Activated naive CD4-positive, alpha-beta T cell treated with Interleukin-2 at 50 U/mL for 16 hours (primary cell): ENCODE measurements around the gene FIS1.

Experiments
- DNase-seq: peaks from one replicate; pipeline ENCODE4 v3.0.0-alpha.2; 2020

FIS1 gene

DNA sequence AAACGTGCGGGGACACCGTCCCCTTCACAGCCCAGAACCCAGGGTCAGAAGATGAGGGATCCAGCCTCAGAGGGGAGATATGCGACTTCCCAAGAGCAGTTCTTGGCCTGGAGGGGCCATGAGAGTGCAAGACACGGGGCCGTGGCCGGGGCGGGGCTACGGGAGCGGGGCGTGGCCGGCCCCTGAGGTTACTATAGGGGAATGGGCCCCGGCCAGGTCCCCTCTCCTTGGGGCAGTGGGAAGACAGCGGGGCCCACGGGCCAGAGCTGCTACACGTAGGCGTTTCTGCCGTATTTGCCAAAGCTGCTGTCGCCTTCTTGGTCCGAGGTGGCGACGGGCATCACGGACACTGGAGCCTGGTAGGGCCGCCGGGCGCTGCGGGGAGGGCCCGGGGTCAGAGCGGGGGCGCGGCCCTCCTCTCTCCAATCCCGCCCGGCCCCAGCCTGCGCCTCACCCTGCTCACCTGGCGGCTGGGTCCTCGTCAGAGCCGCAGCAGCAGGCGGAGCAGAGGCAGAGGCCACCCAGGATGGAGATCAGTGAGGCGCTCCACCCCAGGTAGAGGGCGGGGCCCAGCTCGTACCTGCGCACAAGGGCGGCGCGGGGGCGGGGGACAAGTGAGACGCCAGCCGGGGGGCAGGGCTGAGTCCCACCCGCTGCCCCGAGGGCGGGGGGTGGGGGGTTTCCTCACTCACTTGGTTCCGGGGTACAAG is 12.6 kb downstream of the FIS1 start:
- no peak for DNase-seq

DNA sequence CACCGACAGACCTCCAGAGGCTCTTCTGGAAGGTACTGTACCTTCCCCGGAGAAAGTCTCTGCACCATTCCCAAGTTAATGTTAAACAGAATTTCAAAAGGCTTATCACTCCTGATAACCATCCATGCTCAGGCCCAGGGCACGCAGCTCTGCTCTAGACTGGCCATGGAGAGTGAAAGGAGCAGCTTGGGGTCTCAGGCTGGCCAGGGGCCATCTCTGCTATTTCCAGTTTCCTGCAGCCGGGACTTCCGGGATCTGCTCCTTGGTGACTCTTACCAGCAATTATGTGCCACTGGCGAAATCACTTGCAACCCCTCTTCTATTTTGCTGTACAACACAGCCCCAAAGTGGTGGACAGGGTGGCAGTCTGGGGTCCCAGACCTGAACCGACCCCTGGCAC is 13.2 kb downstream of the FIS1 start:
- no peak for DNase-seq

- no peak for DNase-seq
These were observed 18.2 kb downstream of the FIS1 start for GRCh38 chr7:101226721-101227120.

DNA sequence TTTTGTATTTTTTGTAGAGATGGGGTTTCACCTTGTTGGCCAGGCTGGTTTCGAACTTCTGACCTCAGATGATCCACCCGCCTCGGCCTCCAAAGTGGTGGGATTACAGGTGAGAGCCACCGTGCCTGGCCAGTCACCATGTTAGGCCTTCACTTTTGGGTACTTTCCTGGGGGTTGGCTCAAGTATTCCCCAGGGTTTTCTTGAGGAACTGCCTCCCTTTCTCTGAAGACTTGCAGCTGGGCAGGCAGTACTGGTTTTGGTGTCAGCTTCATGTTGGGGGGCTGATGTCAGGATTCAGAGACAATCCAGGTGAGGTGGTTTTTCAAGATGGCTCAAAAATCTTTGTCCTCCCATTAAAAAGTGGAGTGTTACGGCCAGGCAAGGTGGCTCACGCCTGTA is 19.2 kb downstream of the FIS1 start:
- no peak for DNase-seq

DNA sequence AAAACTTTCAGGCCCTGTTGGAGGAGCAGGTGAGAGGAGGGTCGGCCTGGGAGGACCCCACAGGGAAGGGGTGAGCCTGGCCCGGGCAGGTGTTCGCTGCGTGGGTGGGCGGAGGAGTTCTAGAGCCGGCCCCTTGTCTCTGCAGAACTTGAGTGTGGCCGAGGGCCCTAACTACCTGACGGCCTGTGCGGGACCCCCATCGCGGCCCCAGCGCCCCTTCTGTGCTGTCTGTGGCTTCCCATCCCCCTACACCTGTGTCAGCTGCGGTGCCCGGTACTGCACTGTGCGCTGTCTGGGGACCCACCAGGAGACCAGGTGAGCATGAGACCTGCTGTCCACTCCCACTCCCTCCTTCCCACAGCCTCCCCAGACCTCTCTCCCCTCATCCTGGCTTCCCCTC is 21.4 kb downstream of the FIS1 start:
- no peak for DNase-seq

DNA sequence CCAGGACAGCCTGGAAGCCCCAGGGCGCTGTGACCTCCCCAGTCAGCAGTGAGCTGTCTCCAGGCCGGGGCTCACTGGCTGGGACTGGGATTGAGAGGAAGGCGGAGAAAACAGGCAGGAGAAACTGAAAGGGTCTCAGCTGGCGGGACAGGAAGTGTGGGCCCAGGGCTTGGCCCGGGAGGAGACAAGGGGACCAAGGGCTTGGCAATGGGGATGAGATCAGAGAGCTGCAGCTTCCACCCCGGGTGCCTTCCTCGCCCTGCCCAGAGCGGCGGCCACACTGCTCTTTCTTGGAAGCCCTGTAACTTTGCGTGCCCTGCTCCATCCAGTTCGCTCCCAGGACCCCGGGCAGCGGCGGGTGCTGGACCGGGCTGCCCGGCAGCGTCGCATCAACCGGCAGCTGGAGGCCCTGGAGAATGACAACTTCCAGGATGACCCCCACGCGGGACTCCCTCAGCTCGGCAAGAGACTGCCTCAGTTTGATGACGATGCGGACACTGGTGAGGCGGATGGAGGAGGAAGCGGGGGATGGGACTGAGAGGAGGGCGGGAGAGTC is 22.5 kb downstream of the FIS1 start:
- no peak for DNase-seq

GRCh38 chr7:101220295-101220694 is 24.6 kb downstream of the FIS1 start:
- DNase-seq = no peak

DNA sequence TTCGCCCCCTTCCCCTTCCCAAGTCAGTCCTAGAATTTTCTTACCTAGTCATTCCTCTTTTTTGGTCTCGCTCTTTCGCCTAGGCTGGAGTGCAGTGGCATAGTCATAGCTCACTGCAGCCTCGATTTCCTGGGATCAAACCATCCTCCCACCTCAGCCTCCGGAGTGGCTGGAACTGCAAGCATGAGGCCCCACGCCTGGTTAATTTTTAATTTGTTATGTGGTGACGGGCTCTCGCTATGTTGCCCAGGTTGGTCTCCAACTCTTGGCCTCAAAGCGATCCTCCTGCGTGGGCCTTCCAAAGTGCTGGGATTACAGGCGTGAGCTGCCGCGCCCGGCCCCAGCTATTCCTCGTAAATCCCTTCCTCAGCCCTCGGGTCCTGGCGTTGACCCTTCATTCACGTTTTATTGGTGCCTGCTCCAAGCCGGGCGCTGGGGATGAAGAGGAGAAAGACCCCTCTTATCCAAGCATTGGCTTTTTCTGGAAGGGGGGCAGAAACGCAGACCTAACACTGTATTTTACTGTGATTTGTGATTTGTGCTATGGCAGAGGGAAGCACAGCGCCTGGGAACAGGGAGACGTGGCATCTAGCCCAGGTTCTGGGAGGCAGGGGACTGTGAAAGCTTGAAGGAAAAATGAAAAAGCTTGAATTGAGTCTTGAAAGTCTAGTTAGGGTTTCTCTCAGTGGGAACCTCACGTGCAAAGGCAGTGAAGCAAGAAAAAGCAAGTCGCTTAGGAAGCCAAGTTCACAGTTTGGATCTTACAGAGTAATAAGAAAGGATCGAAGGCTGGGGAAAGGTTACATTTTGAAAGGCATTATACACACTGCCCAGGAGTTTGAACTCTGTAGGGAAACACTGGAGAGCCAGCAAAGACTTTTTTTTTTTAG is 26.4 kb downstream of the FIS1 start:
- no peak for DNase-seq

- peak; percentile 95 for DNase-seq
These were observed 27.3 kb downstream of the FIS1 start, which contains the start of the genes PLOD3 and ZNHIT1 for GRCh38 chr7:101217388-101218235. PLOD3 (minus strand) TSS chr7:101217581; CDS start chr7:101217274, 307 bp downstream. ZNHIT1 (plus strand) TSS chr7:101218165; CDS start chr7:101218196, 31 bp downstream.

DNA sequence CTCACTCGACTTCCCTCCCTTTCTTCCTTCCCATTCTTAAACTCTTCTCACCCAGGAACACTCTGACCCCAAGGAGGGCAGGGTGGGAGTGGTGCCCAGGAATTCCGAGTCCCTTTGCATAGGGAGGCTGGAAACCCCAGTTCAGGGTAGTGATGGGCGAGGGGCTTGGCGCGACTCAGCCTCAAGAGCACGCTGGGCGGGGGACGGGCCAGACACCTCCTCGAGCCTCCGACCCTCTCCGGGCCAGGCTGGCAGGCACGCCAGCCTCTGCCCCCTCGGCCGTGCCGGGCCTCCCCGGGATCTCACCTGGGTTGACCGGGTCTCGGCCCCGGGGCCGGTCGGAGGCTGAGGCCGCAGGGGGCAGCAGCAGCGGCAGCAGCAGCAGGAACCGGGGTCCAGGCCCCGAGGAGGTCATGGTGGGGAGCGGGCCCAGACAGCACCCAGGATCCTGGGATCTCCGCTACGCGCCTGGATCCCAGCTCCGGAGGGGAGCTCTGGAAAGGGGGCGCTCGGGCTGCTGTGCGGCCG is 28.0 kb downstream of the FIS1 start:
- DNase-seq = peak; percentile 7

- DNase-seq = no peak
These were observed 28.7 kb downstream of the FIS1 start for GRCh38 chr7:101216001-101216859.

- DNase-seq = no peak
These were observed 32.9 kb downstream of the FIS1 start for GRCh38 chr7:101212014-101212413.

DNA sequence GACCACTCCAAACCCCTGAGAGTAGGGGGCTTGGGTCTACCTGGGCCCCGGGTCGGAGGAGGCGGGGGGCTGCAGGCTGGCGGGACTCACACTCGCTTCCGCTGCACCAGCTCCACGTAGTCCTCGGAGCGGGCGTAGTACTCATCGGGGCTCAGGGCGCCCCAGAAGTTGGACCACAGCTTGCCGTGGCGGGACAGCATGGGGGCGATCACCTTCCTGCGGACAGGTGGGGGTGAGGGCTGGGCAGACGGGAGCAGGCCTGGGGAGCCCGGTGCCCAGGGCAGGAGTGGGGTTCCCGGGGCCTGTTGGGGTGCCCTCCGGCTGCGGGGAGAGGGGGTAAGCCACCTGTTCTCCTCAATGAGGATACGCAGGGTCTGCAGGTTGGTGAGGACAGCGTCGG is 33.4 kb downstream of the FIS1 start:
- DNase-seq = no peak

DNA sequence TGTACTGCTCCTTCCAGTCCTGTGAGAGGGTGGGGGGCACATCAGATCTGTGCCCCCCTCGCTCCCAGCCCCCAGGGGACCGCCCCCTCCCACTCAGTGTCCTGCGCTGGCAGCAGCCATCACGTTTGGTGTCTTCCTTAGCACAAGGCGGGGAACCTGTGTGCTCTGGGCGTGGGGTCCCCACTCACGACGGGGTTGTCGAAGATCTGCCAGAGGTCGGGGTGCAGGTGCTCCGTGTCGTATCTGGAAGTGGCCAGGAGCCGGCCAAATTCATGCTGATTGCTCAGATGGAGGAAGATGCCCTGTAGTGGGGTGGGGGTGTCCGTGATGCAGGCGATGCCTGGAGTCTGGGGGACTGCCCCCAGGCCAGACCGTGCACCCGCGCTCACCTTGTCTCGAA is 34.7 kb downstream of the FIS1 start:
- DNase-seq = no peak

DNA sequence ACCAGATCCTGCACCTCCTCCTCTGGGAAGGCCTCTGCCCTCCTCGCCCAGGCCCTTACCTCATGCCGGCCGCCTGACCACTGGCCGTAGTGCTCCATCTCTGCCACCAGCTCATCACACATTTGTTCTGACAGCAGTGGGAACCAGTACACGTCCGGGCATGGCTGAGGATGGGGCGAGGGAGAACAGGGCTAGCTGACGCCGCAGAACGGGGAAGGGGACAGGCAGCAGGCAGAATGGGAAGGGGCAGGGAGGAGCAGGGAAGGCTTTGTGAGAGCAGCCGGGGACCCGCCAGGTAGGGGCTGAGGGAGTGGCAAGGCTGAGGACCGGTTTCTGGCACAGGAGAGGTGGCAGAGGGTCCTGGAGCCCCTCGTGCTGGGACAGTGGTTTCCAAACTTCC is 36.1 kb downstream of the FIS1 start:
- DNase-seq = no peak

DNA sequence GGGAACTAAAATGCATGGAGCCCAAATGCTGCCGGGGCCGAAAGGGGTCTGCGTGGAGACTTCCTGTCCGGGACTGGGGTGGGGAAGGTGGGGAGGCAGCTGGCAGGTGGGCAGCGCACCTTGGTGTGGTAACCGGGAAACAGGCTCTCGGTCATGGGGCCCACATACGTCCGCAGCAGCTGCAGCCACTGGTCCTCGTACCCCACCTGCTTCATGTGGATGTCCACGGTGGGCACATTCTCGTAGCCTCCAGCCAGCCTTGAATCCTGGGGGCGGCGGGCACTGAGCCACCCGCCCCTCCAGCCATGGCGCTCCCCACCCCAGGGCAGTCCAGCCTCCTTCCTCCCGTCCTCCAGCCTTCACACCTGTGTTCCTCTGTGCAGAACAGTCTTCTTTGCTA is 37.4 kb downstream of the FIS1 start:
- DNase-seq = no peak

DNA sequence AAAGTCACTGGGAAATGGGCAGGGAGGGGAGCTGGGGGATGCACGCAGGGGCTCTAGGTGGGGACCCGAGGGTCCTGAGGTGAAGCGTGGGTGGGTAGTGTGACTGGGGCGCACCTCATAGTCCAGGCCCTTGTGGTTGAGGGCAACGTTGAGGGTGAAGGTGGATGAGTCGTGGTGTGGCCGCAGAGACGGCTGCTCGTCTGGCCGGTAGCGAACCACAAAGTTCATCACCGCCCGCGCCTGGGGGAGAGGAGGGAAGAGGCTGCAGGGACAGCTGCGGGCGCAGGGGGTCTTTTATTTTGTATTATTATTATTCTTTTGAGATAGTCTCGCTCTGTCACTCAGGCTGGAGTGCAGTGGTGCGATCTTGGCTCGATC is 38.2 kb downstream of the FIS1 start:
- DNase-seq = no peak

DNA sequence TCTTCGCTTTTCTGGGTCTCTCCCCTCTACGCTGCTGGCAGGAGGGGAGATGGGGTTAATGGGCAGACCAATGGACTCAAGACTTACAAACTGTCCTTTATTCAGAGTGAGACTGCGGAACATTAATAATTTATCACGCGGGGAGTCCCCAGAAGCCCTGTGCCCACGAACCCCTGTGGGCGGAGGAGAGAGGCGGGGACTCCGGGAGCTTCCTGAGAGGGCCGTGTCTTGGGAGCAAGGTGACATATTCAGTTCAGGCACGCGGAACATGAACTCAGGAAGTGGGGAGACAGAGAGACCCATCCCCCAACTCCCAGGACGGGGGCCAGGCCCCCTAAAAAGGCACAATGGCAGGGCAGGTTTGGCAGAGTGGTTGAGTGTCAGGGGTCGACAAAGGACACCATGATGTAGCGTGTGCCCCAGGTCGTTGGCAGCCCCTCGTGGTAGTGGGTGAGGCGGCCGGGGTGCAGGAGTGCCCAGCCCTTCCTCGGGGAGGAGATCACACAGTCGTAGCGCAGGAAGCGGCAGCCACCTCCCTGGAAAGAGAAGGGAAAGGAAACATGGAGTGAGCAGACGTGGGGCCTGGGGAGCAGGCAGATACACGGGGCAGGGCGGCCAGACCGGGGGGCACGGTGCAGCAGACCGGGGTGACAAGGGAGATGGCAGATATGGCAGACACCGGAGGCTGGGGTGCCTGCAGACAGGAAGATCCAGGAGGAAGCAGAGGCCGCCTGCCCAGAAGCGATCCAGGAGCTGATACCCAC is 38.8 kb downstream of the FIS1 start:
- DNase-seq = no peak

DNA sequence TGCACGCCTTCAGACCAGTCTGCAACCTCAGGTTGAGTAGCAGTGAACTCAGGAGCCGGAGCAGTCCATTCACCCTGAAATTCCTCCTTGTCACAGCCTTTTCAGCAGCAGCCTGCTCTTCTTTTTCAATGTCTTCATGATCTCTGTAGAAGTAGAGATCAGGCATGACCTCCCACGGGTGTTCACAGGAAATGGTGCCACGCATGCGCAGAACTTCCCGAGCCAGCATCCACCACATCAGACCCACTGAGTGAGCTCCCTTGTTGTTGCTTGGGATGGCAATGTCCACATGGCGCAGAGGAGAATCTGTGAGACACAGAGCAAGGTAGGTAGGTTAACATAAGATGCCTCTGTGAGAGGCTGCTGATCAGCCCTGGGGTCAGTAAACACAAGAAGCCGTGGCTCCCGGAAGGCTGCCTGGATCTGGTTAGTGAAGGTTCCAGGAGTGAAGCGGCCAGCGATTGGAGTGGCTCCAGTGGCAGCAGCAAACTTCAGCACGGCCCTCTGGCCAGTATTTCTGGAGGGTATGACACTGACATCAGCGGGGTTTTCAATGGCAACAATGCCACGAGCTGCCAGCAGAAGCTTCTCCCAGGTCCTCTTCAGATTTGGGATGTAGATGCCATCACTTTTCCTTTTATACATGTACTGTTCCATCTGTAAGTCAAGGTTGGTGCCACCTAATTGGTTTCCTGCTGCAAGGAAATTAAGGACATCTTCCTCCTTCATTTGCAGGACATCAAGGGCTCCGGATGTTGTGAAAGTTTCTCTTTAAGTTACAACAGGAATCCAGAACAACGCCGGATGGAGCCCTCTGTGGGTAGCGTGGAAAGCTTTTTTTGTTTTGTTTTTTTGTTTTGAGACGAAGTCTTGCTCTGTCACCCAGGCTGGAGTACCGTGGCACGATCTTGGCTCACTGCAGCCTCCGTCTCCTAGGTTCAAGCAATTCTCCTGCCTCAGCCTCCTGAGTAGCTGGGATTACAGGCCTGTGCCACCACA is 40.8 kb downstream of the FIS1 start:
- peak; percentile 45 for DNase-seq

DNA sequence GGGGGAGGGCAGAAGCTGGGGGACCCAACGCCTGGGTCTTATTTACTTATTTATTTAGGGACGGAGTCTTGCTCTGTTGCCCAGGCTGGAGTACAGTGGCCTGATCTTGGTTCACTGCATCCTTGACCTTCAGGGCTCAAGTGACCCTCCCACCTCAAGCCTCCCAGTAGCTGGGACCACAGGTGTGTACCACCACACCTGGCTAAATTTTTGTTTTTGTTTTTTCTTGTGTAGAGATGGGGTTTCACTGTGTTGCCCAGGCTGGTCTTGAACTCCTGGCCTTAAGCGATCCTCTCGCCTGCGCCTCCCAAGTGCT is 42.3 kb downstream of the FIS1 start:
- no peak for DNase-seq
